GM21360 (cell line): ENCODE results near the gene AMH.
"Not testable (repeated sequence)": the region's sequence is repeated elsewhere in the genome, so short reads cannot be mapped to it uniquely, and the experiment has no call there.

Source experiments
- ATAC-seq: cut with Tn5 transposase; IDR thresholded peaks from one replicate; pipeline ENCODE4 v1.9.1; 2021; ENCODE audit warnings: mild to moderate bottlenecking, moderate library complexity; ENCODE audit not compliant: unreplicated experiment

AMH gene

DNA sequence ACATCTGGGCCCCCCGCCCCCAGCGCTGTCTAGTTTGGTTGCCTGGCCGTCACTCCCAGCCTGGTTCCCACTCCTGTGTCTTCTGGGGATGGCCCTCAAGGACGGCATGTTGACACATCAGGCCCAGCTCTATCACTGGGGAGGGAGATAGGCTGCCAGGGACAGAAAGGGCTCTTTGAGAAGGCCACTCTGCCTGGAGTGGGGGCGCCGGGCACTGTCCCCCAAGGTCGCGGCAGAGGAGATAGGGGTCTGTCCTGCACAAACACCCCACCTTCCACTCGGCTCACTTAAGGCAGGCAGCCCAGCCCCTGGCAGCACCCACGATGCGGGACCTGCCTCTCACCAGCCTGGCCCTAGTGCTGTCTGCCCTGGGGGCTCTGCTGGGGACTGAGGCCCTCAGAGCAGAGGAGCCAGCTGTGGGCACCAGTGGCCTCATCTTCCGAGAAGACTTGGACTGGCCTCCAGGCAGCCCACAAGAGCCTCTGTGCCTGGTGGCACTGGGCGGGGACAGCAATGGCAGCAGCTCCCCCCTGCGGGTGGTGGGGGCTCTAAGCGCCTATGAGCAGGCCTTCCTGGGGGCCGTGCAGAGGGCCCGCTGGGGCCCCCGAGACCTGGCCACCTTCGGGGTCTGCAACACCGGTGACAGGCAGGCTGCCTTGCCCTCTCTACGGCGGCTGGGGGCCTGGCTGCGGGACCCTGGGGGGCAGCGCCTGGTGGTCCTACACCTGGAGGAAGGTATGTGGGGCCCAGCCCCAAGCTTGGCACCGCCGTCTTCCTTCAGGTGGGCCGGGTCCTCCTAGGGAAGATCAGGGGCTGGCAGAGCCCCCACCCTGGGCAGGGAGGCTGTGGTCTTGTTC, at the start of gene AMH:
TSS of gene AMH (plus strand) at position 314 of the 857 bp plus-strand sequence. CDS start at position 324, 10 bp downstream.
- ATAC-seq: no peak

DNA sequence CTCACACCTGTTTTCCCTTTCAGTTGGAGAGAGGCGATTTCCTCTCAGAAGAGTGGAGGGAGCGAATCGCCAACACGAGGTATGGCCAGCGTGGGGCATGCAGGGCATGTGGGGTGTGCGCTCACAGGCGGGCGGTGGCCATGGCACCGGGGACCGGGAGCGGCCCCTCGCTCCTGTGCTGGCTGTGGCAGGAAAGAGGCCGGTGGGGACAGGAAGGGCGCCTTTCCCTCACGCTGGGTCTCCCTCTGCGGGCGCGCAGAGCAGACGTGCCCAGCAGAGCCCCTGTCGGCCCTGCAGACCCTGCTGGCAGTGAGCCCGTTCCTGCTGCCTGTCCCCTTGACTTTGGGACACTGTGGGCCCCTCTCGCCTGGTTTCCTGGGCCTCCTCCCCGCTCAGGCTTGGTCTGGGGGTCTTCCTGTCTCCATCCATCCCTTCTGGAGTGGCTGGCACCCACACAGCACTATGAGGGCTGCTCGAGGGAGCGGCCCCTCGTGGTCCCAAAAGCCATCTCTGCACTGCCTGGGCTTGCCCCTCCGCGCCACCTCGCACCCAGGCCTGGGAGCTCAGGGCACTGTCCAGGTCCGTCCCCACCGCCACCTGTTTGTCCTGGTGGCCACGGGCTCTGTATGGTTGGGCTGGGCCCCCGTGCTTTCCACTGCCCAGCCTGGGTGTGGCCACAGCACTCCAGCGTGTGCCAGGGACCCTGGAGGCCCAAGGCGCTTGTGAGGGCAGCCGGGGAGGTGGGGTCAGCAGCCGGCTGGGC, 49.1 kb upstream of the AMH start:
- ATAC-seq: no peak

DNA sequence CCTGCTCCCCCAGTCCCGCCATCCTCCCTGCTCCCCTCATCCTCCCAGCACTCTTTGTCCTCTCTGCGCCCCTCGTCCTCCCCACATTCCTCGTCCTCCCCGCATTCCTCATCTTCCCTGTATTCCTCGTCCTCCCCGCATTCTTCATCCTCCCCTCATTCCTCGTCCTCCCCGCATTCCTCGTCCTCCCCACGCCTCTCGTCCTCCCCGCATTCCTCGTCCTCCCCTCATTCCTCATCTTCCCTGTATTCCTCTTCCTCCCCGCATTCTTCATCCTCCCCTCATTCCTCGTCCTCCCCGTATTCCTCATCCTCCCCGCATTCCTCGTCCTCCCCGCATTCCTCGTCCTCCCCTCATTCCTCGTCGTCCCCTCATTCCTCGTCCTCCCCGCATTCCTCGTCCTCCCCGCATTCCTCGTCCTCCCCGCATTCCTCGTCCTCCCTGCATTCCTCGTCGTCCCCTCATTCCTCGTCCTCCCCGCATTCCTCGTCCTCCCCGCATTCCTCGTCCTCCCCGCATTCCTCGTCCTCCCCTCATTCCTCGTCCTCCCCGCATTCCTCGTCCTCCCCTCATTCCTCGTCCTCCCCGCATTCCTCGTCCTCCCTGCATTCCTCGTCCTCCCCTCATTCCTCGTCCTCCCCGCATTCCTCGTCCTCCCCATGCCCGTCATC, 48.4 kb upstream of the AMH start:
- ATAC-seq: not testable (repeated sequence)

DNA sequence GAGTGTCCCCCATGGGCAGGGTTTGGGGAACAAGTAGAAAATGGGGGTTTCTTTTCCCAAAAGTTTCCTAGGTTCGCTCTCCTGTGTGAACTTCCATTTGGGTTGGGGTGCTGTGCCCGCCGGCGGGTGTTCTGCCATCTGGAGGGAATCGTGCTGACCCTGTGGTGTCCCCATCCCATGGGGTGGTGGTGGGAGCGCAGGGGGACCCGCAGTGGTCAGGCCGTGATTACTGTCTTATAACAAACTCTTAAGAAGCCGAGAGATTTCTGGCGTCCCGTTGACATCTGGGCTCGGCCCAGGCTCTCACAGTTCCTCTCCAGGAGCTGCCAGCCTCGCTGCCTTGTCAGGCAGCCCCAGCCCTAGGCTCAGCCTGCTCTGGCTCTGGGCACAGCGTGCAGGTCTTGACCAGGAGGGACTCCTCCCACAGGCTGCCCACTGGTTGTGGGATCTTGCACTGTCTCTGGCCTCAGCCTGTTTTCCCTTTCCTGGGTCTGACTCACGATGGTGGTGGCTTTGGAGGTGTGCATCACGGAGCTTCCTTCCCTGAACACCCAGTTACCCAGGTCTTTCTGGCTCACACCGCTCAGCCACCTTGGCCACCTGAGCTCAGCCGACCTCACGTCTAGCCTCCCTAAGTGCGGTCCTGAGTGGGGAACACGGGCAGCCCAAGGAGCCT, 47.5 kb upstream of the AMH start:
- no peak for ATAC-seq

DNA sequence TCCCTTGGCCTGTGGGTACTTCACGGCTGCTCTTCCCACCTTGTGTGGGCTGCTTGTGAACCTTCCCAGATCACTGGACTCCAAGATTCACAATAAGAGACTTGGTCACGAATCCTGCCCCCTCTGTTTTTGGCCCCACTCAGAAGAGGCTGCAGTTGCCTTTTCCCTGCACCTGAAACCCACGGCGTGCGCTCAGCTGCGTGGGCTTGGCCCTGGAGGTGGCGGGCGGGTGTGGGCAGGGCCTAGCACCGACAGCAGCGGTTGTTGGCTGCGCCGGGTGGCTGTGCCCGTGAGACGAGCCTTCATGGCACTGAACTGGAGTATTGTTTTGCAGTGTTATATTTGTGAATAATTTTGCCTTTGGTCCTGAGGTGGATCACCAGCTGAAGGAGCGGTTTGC, 46.8 kb upstream of the AMH start:
- no peak for ATAC-seq

DNA sequence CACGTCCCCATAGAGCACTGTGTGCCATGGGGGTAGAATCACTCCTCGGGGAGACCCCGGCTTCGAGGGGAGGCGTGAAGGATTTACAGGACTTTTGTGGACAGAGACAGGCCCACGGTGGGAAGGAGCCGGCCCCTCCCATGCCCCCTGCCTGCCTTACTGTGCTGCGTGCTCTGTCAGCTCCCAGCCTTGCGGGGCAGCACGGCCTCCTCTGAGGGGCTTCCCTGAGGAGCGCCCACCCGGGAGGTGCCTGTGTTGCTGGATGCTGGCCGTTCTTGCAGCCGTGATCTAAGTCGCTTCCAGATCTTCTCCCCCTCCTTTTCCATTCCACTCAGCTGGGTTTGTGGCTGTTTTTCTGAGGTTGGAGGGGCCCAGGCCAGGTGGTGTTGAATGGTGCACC, 42.1 kb upstream of the AMH start:
- no peak for ATAC-seq

DNA sequence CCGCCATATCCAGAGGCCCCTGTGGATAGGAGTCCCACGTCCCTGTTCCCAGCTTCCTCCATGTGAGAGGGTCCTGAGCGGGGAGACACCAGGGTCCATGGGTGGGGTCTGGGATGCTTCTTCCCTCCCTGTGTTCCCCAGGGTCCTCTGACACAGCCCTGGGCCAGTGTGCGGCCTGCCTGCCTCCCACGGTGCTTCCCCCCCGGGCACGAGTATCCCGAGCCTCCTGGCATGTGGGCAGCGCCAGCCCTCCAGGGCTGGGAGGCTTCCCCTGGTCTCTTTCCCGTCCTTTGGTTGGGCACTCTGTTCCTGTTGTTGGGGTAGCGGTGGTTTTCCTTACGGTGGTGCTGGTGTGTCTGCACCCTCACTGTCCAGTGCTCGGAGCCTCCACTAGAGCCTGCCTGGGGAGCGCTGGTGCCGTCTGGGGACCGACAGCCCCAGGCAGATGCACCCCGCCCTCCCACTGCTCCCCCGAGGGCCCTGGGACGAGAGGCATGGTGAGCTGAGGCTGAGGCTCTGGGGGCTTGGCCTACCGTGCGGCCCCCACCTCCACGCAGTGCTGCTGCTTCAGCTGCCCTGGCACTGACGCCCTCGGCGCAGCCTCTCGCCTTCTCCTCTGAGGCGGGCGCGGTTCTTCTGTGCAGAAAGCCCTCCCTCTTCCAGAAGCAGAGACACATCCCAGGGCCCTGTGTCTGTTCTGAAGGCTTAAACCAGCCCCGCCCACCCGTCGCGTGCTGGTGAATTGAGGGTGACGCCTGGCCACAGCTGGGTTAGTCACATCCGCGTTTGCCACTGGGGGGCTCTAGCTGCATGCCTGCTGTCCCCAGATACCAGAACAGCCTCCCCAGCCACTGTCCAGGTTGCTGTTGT, 40.9 kb upstream of the AMH start:
- no peak for ATAC-seq

DNA sequence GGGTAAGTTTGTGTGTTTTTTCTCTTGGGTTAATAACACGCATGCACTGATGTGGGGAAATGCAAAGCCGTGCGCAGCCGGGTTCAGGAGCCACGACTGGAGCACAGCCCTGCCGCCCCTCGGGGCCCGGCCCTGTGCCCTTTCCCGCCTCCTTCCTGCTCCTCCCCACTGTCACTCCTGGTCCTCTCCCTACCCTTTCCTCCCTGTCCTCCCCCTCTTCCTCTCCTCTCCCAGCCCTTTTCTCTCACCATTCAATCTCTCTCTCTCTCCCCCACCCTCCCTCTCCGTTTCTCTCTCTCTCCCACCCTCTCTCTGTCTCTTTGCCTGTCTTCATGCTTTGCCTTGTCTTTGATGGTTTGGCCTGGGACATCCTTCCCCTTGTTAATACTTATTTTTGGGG, 40.1 kb upstream of the AMH start:
- ATAC-seq: no peak

DNA sequence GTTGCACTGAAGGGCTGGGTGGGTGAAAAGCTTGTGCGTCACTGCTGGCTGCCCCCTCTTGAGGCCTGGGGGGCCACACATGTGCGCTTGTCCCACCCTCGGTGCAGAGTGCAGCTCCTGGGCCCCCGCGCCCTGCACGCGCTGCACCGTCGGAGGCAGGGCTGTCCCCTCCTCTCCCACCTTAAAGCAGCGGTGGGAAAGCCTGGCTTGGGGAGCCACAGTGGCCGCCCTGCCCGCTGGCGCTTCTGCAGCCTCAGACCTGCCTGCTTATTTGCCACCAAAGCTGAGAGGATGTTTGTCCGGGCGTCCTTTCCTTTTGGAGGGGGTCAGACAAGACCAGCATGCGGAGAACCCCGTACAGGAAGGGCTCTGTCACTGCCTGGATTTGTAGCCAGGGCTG, 39.7 kb upstream of the AMH start:
- no peak for ATAC-seq

DNA sequence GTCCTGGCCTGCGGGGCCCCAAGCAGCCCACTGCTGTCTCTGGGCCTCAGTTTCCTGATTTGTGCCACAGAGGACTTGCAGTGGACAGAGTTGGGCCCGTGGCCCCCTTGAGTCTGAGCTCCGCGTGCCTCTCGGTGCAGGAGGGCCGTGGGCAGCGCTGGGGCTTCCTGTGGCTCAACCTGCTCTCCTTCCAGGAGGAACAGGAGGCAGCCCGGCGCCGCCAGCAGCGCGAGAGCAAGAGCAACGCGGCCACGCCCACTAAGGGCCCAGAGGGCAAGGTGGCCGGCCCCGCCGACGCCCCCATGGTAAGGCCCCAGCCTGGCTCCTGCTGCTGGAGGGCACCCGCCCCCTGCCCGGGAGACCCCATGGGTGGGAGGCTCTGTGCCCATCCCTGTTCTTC, 38.9 kb upstream of the AMH start:
- no peak for ATAC-seq

DNA sequence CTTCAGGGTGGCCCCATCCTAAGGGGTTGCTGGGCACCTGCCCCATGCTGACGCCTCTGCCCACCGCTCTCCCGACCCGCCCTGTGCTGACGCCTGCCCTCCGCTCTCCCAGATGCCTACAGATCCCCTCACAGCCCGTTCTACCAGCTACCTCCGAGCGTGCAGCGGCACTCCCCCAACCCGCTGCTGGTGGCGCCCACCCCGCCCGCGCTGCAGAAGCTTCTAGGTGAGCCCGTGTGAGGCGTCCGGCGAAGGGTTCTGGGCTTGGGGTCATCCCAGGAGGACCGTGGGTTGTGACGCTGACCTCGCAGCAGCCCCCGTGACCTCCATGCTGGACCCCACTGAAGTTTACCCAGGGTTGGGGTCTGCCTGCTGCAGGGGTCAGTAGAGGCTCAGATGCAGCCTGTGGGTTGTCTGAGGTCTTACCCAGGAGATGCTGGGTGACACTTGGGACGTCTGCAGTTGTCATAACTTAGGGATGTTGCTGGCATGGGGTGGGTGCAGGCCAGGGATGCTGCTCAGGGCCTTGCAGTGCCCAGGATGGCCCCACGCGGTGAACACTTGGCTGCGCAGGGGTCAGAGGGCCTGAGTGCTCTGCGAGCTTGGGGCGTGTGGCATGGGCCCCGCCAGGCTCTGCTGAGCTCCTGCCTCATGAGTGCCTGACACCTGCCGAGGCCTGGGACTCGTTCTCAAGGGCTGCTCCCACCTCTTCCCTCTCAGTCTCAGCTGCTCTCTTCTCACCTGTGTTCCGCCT, 38.0 kb upstream of the AMH start:
- ATAC-seq: no peak

DNA sequence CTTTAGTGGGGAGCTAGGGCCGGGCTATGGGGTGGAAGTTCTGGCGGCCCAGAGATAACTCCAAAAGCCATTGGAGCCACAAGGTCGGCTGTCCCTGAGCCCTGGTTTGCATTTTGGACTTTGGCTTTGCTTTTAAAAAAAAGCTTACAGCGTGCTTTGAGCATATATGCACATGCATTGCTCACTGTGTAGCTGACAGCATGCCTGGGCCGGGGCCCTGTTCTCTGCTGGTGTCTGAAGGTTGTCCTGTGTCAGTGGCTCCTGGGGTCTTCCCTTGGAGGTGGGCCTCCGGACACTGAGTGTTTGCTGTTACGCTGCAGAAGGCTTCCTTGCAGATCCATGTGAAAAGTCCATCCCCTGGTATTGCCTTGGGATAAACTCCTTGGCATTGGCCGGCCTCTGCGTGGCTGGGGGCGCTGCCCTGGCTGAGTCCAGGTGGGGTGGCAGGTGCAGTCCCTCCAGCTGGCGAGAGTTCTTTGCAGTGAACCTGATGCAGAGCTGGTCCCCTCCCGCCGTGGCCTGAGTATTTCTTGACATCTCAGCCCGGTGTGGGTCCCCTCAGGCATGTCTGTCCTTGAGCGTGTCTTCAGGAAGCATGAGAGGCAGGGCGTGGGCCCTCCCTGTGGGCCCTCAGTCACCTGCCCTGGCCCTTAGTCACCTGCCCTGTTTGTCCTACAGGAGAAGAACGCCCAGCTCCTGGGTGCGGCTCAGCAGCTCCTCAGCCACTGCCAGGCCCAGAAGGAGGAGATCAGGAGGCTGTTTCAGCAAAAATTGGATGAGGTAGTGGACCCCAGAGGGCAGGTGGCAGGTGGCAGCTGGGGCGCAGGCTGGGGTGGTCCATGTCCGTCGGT, 36.0 kb upstream of the AMH start:
- ATAC-seq: no peak

DNA sequence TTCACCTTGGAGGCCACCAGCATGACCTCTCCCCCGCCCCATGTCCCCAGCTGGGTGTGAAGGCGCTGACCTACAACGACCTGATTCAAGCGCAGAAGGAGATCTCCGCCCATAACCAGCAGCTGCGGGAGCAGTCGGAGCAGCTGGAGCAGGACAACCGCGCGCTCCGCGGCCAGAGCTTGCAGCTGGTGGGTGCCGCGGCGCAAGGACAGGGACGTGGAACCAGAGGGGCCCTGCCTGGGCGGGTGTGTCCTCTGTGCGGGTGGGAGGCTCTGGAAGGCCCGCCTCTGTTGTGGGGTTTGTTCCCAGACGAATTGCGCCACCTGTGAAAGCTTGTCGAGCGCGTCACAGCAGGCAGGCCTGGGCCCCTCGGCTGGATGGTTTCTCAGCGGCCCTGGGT, 35.3 kb upstream of the AMH start:
- ATAC-seq: no peak

DNA sequence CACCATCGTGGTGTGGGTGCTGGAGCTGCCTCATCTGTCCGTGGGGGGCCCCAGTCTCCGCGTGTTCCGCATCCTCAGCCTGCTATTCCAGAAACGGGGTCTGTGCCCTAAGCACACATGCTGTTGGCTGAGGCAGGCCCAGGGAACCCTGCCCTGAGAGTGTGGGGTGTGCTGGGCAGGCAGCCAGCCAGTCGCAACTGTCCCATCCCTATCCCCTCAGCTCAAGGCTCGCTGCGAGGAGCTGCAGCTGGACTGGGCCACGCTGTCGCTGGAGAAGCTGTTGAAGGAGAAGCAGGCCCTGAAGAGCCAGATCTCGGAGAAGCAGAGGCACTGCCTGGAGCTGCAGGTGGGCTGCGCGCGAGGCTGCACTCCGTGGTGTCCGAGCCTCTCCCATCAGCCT, 34.9 kb upstream of the AMH start:
- no peak for ATAC-seq

DNA sequence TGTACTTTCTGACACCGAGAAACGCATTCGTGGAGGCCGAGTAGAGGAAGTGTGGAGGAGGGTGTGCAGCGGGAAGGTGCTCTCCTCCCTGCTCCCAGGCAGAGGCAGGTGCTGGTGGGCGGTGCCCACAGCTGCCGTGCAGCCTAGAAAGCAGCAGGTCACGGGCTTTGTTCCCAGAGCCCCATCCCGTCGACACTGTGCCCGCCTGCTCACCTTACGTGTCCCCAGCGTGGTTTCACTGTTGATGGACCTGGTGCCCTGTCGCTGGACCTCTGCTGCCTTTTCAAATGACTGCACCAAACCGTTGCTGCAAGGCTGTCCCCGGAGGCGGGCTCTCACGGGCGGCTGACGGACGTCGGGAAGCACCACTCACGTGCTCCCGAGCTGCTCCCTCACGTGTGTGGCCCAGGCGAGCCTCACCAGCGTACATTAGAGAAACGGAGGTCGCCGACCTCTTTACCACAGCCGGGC, 33.8 kb upstream of the AMH start:
- ATAC-seq: no peak

DNA sequence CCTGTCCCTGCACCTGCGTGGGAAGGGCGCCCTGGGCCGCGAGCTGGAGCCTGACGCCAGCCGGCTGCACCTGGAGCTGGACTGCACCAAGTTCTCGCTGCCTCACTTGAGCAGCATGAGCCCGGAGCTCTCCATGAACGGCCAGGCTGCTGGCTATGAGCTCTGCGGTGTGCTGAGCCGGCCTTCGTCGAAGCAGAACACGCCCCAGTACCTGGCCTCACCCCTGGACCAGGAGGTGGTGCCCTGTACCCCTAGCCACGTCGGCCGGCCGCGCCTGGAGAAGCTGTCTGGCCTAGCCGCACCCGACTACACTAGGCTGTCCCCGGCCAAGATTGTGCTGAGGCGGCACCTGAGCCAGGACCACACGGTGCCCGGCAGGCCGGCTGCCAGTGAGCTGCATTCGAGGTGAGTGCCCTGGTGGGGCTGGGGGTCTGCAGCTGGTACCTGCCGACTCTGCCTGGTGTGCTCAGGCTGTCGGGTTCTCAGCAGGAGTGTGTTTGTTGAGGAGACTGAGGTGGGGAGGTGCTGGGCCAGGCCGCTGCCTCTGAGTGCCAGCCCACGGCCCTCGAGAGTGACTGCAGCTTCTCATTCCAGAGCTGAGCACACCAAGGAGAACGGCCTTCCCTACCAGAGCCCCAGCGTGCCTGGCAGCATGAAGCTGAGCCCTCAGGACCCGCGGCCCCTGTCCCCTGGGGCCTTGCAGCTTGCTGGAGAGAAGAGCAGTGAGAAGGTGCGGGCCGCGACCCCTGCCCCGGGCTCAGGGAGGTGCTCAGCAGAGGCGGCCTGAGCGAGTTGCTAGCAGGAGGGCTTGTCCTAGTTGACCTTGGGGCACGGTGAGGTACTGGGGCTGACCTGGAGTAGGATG, 32.5 kb upstream of the AMH start:
- ATAC-seq: no peak

DNA sequence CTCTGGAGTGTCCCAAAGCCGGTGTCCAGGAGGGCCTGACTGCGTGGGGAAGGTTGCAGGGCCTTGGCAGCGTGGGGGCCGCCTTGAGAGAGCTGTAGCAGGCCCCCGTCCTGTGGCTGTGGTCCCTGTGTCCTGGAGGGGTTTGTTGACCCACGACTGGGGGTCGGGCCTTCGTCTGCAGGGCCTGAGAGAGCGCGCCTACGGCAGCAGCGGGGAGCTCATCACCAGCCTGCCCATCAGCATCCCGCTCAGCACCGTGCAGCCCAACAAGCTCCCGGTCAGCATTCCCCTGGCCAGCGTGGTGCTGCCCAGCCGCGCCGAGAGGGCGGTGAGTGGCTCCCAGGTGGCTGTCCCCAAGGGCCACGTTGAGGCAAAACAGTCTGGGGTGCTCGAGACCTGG, 31.5 kb upstream of the AMH start:
- ATAC-seq: no peak

DNA sequence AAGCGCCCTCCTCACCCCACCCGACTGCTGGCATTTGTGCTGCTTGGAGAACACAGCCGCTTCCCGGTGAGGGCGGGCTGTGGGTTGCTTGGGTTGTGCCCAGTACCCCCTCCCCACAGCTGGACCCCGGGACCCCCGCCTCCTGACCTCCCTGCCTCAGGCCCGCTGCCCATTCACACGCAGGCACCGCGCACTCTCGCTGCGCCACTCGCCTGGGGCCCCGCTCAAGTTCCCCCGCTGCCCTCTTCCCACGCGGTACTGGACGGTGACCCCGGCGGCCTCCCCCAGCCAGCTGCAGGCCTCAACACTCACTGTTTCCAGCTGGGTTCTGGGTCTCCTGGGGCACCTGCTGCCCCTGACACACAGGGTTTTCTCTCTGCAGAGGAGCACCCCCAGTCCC, 29.4 kb upstream of the AMH start:
- no peak for ATAC-seq
